ENCODE measurements around the gene RET.

Gene RET

GRCh38 chr10:43155221-43155620, 78.4 kb downstream of the RET start:
- ChIA-PET CTCF (interaction anchor here (0.5 kb wide), 1 partner anchor 137 kb away, joined by 3 read pairs; no protein-coding TSS in a partner anchor), POLR2A (no interaction called here)

GRCh38 chr10:43155741-43156140, 78.9 kb downstream of the RET start:
- H3K4me1 ChIP-seq (ENCODE audit: control insufficient read depth, insufficient read depth, low read length) = 0 out of 2 replicates have a peak, but pooled peaks cover 3% of the 10 kb centered on the region
- no peaks in the 10 kb centered on the region for H3K9me3 ChIP-seq (ENCODE audit: control insufficient read depth, insufficient read depth, low read depth, low read length)
- H3K36me3 ChIP-seq (ENCODE audit: control insufficient read depth in 2 of 2, insufficient read depth in 1 of 2, low read length in 2 of 2) = no peaks in the 10 kb centered on the region
- no peak overlapping the region for H3K4me3 ChIP-seq (ENCODE audit: low read depth, low read length)
- TF ChIP-seq OSR2 (tag by site-specific recombination; IDR thresholded peaks at IDR 0.05) (no peak), ZNF654 (tag by site-specific recombination; IDR thresholded peaks at IDR 0.05; ENCODE audit: low read depth) (no peak), ZNF473 (tag by site-specific recombination; IDR thresholded peaks at IDR 0.05) (no peak), ZNF670 (tag by site-specific recombination; IDR thresholded peaks at IDR 0.05; ENCODE audit: low read depth) (no peak), ZNF549 (tag by site-specific recombination; IDR thresholded peaks at IDR 0.05) (no peak), ZNF776 (tag by site-specific recombination; IDR thresholded peaks at IDR 0.05; ENCODE audit: borderline replicate concordance) (no peak), ZIC2 (tag by site-specific recombination; IDR thresholded peaks at IDR 0.05) (no peak)
- TF ChIP-seq, protein P1, sequence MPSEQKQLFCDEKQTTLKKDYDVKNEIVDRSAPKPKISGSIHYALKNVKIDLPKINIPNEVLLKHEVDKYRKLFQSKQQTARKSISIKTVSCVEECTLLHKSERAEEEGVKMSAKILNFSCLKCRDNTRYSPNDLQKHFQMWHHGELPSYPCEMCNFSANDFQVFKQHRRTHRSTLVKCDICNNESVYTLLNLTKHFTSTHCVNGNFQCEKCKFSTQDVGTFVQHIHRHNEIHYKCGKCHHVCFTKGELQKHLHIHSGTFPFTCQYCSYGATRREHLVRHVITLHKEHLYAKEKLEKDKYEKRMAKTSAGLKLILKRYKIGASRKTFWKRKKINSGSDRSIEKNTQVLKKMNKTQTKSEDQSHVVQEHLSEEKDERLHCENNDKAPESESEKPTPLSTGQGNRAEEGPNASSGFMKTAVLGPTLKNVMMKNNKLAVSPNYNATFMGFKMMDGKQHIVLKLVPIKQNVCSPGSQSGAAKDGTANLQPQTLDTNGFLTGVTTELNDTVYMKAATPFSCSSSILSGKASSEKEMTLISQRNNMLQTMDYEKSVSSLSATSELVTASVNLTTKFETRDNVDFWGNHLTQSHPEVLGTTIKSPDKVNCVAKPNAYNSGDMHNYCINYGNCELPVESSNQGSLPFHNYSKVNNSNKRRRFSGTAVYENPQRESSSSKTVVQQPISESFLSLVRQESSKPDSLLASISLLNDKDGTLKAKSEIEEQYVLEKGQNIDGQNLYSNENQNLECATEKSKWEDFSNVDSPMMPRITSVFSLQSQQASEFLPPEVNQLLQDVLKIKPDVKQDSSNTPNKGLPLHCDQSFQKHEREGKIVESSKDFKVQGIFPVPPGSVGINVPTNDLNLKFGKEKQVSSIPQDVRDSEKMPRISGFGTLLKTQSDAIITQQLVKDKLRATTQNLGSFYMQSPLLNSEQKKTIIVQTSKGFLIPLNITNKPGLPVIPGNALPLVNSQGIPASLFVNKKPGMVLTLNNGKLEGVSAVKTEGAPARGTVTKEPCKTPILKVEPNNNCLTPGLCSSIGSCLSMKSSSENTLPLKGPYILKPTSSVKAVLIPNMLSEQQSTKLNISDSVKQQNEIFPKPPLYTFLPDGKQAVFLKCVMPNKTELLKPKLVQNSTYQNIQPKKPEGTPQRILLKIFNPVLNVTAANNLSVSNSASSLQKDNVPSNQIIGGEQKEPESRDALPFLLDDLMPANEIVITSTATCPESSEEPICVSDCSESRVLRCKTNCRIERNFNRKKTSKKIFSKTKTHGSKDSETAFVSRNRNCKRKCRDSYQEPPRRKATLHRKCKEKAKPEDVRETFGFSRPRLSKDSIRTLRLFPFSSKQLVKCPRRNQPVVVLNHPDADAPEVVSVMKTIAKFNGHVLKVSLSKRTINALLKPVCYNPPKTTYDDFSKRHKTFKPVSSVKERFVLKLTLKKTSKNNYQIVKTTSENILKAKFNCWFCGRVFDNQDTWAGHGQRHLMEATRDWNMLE (tag by site-specific recombination; conservative IDR thresholded peaks at IDR 0.05; ENCODE audit: low read depth) = no peak
- ChIA-PET CTCF (no interaction called here), POLR2A (no interaction called here)
- H3K27ac ChIP-seq (ENCODE audit: extremely low read depth, low read depth, low read length) = no peak overlapping the region

More at GRCh38 chr10:43155221-43155620, 78.4 kb downstream of the RET start:
- Histone ChIP-seq H3K27ac (ENCODE audit: extremely low read depth, low read depth, low read length) (no peak overlapping the region), H3K4me1 (ENCODE audit: control insufficient read depth, insufficient read depth, low read length) (0 out of 2 replicates have a peak, but pooled peaks cover 3% of the 10 kb centered on the region), H3K9me3 (ENCODE audit: control insufficient read depth, insufficient read depth, low read depth, low read length) (no peaks in the 10 kb centered on the region), H3K36me3 (ENCODE audit: control insufficient read depth in 2 of 2, insufficient read depth in 1 of 2, low read length in 2 of 2) (no peaks in the 10 kb centered on the region), H3K4me3 (ENCODE audit: low read depth, low read length) (no peak overlapping the region)
- TF ChIP-seq ZNF354C (tag by site-specific recombination; IDR thresholded peaks at IDR 0.05; ENCODE audit: borderline replicate concordance, low read depth) (no peak), REST (tag by site-specific recombination; IDR thresholded peaks at IDR 0.05) (no peak), MZF1 (tag by site-specific recombination; IDR thresholded peaks at IDR 0.05; ENCODE audit: borderline replicate concordance) (no peak), ZNF76 (tag by site-specific recombination; IDR thresholded peaks at IDR 0.05; ENCODE audit: borderline replicate concordance, low read depth) (no peak), ZNF660 (tag by site-specific recombination; IDR thresholded peaks at IDR 0.05) (no peak), ZNF585B (tag by site-specific recombination; IDR thresholded peaks at IDR 0.05) (no peak), ZFHX2 (tag by site-specific recombination; conservative IDR thresholded peaks at IDR 0.05) (no peak)

Measured in HEK293 (cell line).